HCT116 (cell line): ENCODE results near the gene AUTS2.

ENCODE experiments used
- EZH2phosphoT487 ChIP-seq: fragments of 200-600 bp; IDR thresholded peaks from 2 replicates; pipeline ENCODE4 v1.6.1; 2018; ENCODE audit warnings: antibody characterized with exemption, borderline replicate concordance
- POLR2A ChIP-seq: IDR thresholded peaks from 2 replicates; pipeline ENCODE4 v1.7.0; 2011; ENCODE audit warnings: borderline replicate concordance; ENCODE audit not compliant: insufficient read depth, insufficient read length; ENCODE audit errors: extremely low read depth
- POLR2AphosphoS5 ChIP-seq: IDR thresholded peaks from 2 replicates; pipeline ENCODE4 v1.6.1; 2011; ENCODE audit warnings: mild to moderate bottlenecking, low read depth, low read length, moderate library complexity
- ZBTB33 ChIP-seq: IDR thresholded peaks from 2 replicates; pipeline ENCODE4 v1.6.1; 2011; ENCODE audit warnings: mild to moderate bottlenecking, low read length, moderate library complexity; ENCODE audit not compliant: insufficient replicate concordance; ENCODE audit errors: extremely low read depth
- TF ChIP-seq, protein P1 (sequence below), 3 experiments: fragments of 200-600 bp in 1 of 3; sonication (generic) in 1 of 3; IDR thresholded peaks in 2 of 3; conservative IDR thresholded peaks in 1 of 3; 2 replicates each; pipeline ENCODE4 v1.5.1; 2012 to 2017; ENCODE audit warnings: low read depth in 2 of 3, low read length in 2 of 3, antibody characterized with exemption in 1 of 3, borderline replicate concordance in 1 of 3, control low read depth in 1 of 3, mild to moderate bottlenecking in 1 of 3, mixed read lengths in 1 of 3, mixed run types in 1 of 3, moderate library complexity in 1 of 3; ENCODE audit not compliant: insufficient read depth in 1 of 3

DNA sequence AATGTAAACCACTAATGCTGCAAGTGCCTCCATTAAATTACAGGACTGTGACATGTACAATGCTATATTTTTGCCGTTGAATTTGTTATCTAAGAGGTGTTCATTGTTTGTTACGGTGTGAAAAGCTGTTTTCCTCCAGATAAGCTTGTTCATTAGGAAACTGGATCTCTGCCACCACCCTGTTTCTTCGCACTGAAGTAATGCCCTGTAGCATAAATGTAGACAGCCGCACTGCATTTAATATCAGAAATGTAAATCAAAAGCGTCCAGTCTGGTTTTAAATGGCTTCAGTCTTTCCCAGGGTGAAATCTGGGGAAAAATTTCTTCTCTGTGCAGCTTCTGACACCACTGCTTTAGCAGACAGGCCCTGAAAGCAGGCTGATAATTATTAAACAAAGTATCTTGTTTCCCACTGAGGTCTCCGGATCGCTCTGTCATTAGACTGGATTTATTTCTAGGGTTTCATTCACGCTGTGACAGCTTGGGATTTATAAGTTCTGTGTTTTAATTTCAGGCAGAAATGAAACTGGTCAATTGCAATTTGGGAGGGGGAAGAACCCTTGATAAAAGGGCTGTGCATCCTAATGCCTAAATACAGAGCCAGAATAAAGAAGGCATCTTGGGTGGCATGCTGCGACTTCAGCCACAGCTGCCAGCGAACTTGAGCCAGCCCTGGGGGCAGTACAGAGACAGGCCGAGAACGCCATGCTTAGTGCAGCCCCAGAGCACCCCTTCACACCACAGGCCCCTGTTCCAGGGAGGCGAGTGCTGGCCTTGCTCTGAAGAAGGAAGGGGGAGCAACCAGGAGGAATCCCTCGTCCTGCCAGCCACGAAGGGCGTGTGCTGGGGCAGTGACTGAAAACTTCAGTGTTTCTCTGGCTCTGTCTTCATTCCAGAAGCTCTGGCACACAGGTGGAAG lies 985.9 kb downstream of the AUTS2 start:
- TF ChIP-seq POLR2AphosphoS5 (no peak), EZH2phosphoT487 (no peak), POLR2A (no peak), ZBTB33 (no peak)
- TF ChIP-seq, protein P1, sequence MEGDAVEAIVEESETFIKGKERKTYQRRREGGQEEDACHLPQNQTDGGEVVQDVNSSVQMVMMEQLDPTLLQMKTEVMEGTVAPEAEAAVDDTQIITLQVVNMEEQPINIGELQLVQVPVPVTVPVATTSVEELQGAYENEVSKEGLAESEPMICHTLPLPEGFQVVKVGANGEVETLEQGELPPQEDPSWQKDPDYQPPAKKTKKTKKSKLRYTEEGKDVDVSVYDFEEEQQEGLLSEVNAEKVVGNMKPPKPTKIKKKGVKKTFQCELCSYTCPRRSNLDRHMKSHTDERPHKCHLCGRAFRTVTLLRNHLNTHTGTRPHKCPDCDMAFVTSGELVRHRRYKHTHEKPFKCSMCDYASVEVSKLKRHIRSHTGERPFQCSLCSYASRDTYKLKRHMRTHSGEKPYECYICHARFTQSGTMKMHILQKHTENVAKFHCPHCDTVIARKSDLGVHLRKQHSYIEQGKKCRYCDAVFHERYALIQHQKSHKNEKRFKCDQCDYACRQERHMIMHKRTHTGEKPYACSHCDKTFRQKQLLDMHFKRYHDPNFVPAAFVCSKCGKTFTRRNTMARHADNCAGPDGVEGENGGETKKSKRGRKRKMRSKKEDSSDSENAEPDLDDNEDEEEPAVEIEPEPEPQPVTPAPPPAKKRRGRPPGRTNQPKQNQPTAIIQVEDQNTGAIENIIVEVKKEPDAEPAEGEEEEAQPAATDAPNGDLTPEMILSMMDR (IDR thresholded peaks at IDR 0.05 in 2 of 3, conservative IDR thresholded peaks at IDR 0.05 in 1 of 3; ENCODE audit: borderline replicate concordance in 1 of 3, insufficient read depth in 1 of 3, low read depth in 2 of 3, low read length in 2 of 3), result no peak
